DOHH2 (cell line): ENCODE results near the gene LTA4H.
A peak's percentile ranks its signal among the peaks of the same experiment; 100 is the strongest.

ENCODE experiments used
- EZH2phosphoT487 ChIP-seq: fragments of 200-600 bp; sonication (generic); IDR thresholded peaks from 2 replicates; pipeline ENCODE4 v1.6.1; 2017; ENCODE audit warnings: borderline replicate concordance, mild to moderate bottlenecking, antibody characterized with exemption, low read length, moderate library complexity, mixed read lengths
- TF ChIP-seq, protein P1 (sequence below): fragments of 200-600 bp; sonication (generic); IDR thresholded peaks from one replicate; pipeline ENCODE4 v1.5.1; 2014; ENCODE audit warnings: antibody characterized with exemption, mild to moderate bottlenecking, low read depth, low read length; ENCODE audit not compliant: poor library complexity, severe bottlenecking

DNA sequence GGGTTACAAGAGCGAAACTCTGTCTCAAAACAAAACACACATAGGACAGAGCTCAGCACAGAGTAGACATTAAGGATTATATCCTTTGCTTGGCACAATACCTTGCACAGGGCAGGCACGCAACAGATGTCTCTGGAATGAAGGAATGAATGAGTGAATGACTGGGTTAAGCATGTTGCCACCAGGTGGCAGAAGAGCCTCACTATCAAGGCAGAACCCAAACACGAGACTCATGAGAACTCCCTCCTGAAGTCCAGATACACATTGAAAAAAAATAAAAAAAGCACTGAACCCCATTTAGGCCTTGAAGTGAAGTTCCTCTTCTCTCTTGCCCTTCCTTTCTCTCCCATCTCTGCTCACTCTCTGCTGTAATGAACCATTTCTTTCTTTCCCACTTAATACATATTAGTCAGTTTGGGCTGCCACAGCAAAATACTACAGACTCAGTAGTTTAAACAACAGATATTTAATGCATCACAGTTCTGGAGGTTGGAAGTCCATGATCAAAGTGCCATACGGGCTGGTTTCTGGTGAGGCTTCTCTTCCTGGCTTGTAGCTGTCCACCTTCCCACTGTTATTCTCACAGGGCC lies 26.6 kb upstream of the LTA4H start:
- TF ChIP-seq, protein P1, sequence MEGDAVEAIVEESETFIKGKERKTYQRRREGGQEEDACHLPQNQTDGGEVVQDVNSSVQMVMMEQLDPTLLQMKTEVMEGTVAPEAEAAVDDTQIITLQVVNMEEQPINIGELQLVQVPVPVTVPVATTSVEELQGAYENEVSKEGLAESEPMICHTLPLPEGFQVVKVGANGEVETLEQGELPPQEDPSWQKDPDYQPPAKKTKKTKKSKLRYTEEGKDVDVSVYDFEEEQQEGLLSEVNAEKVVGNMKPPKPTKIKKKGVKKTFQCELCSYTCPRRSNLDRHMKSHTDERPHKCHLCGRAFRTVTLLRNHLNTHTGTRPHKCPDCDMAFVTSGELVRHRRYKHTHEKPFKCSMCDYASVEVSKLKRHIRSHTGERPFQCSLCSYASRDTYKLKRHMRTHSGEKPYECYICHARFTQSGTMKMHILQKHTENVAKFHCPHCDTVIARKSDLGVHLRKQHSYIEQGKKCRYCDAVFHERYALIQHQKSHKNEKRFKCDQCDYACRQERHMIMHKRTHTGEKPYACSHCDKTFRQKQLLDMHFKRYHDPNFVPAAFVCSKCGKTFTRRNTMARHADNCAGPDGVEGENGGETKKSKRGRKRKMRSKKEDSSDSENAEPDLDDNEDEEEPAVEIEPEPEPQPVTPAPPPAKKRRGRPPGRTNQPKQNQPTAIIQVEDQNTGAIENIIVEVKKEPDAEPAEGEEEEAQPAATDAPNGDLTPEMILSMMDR: peak; percentile 90
- TF ChIP-seq EZH2phosphoT487: no peak
